Stimulated activated naive CD4-positive, alpha-beta T cell (primary cell): ENCODE data around the gene ZNF581.

ENCODE experiments used
- DNase-seq, 6 experiments: peaks; one replicate each; lab custom pipeline; 2025; lab: John Stamatoyannopoulos, UW

Gene ZNF581, protein sequence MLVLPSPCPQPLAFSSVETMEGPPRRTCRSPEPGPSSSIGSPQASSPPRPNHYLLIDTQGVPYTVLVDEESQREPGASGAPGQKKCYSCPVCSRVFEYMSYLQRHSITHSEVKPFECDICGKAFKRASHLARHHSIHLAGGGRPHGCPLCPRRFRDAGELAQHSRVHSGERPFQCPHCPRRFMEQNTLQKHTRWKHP

DNA sequence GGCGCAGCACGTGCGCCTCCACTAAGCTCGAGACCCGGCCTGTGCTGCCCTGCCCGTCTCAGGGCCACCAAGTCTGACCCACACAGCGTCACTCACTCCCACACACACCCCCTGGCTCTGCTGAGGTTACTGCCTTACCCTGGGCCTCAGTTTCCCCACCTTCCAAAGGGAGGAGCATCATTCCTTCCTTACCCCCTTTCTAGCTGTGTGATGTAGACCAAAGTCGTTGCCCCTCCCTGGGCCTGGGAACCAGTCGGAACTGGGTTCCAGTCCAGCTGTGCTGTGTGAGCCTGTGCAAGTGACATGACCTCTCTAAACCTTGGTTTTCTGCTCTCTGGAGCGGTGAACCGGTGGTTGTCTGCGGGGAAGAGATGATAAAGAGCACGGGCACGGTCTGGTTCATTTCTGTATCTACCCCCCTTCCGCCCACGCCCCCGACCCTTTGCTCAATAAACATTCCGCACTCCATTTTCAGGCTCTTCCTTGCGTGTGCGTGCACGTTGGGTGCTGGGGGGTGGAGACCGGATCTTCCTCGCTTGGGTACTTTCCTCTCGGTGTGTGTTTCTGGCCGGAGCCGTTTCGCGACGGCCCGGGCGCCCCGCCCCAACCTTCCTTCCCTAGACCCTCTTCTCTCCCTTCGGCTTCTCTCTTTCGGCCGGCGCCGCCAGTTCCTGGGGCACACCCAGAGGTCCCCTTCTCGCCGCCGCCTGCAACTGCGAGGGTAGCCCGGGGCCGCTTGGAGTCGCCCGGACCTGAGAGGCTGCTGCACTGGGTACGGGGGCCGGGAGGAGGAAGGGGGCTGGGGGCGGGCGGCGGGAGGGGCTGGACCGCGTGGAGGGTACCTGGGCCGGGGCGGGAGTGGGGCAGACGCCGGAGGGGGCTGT, at the start of gene ZNF581:
Gene ZNF581, plus strand, starts transcription at position 647 of the 884 bp plus-strand sequence. CDS start 923 bp downstream, outside the sequence.
- DNase-seq, result peak; percentile 66 to 84 (median 76)

GRCh38 chr19:55594996-55595545, 48.4 kb upstream of the ZNF581 start:
- DNase-seq, result no peak

DNA sequence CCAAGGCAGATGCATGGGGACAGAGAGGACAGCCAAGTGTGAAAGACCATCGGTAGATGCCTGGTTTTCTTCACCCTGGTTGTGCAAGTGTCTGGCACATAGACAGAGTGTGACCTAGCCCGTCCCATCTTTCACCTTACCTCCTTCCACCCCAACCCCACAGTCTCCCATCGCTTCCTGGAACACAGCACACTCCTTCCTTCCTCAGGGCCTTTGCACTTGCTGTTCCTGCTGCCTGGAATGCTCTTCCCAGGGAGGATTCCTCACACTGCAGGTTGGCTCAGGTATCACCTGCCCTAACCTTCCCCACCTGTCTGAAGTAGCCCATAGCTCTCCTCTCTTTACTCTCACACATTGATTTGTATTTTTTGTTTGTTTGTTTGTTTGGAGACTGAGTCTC, 47.1 kb upstream of the ZNF581 start:
- no peak for DNase-seq

DNA sequence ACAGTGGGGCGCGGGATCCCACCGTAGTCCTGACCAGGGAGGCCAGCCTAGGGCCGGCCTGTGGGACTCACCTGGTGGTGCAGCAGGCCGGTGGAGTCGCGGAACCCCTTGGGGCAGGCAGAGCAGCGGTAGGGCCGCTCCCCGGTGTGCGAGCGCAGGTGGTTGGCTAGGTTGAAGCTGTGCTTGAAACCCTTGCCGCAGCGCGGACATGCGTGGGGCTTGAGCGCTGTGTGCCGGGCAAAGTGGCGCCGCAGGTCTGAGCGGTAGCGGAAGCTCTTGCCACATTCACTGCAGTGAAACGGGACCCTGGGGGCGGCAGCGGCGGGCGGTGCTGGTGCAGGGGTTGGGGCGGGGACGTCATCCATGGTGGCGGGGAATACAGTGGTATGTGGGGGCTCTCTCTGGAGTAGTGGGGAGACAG, 45.9 kb upstream of the ZNF581 start:
- no peak for DNase-seq

DNA sequence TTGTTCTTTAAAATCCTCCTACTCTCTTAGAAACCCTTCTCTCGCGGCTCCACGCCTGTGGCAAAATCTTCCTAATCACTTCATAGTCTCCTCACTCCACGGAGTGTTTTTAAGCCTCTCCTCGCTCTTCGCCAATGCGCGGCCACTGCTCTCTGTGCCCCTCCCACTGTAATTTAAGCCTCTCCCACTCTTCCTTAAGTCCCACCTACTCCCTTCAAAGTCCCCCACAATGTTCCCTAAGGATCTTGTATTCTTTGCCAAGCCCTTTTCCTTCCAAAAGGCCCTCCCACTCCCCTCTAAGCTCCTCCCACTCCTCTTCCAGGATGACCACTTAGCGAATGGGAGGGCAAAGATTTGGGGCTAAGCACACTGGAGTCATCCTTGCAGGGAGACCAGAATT, 45.4 kb upstream of the ZNF581 start:
- DNase-seq, result no peak

DNA sequence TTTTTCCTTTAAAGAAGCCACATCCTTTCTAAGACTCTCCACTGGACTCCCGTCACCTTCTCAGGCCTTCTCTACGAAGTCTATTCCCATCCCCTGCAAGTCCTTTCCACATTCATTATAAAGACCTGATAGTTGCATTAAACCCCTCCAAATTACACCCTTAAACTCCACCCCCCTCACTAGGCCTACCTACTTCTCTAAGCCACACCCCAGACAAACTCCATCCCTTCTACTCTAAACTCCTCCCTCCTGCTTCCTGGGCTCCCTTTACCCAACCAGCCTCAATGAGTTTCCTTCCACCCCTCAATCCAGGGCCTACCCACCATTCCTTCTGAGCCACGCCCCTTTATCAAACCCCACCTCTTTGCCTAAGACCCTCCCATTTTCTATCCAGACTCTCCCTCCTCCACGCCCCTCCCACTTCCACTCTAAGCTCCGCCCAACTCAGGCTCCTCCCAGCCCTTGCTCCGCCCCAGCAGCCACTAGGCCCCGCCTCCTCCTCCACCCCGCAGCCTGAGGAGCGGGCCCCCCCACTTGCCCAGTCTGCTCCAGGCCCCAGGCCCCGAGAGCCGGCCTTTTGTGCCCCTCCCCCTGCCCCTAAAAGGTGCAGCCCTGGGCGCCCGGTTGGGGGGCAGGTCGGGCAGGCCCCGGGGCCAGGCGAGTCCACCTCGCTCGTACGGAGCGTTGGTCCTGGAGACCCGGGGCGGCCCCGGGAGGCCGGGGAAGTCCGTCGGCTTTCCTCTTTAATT, 44.6 kb upstream of the ZNF581 start:
- DNase-seq, result peak; percentile 88 to 98 (median 94)

GRCh38 chr19:55599468-55599841, 44.0 kb upstream of the ZNF581 start, which contains the start of gene FIZ1:
TSS of gene FIZ1 (minus strand) at chr19:55599517. CDS start at chr19:55597865, 1,652 bp downstream.
- DNase-seq, result peak; percentile 93 to 99 (median 95)

GRCh38 chr19:55599842-55600661, 43.4 kb upstream of the ZNF581 start, which contains the start of gene ZNF524:
TSS of gene ZNF524 (plus strand) at chr19:55600288. CDS start at chr19:55602113, 1,825 bp downstream.
- peak; percentile 88 to 99 (median 91) for DNase-seq

GRCh38 chr19:55600662-55601028, 42.8 kb upstream of the ZNF581 start:
- no peak for DNase-seq

- DNase-seq, result no peak
These were observed 42.4 kb upstream of the ZNF581 start for GRCh38 chr19:55601084-55601483.

DNA sequence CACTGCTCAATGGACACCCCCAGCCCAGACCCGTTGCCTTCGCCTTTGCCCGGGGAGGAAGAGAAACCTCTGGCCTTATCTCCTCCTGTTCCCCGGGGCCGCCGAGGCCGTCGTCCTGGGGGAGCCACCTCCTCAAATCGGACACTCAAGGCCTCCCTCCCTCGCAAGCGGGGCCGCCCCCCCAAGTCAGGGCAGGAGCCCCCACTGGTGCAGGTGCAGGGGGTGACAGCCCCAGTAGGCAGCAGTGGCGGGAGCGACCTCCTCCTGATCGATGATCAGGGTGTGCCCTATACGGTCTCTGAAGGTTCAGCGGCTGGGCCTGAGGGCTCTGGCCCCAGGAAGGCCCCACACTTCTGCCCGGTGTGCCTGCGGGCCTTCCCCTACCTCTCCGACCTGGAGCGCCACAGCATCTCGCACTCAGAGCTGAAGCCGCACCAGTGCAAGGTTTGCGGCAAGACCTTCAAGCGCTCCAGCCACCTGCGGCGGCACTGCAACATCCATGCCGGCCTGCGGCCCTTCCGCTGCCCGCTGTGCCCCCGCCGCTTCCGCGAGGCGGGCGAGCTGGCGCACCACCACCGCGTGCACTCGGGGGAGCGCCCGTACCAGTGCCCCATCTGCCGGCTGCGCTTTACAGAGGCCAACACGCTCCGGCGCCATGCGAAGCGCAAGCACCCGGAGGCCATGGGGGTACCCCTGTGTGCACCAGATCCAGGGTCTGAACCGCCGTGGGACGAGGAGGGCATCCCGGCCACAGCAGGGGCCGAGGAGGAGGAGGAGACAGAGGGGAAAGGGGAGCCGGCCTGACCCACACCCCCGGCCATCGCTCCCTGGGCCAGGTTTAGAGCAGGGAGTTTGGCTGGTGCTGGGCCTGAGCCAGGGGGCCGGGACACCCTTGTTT, 41.1 kb upstream of the ZNF581 start:
- DNase-seq, result no peak

DNA sequence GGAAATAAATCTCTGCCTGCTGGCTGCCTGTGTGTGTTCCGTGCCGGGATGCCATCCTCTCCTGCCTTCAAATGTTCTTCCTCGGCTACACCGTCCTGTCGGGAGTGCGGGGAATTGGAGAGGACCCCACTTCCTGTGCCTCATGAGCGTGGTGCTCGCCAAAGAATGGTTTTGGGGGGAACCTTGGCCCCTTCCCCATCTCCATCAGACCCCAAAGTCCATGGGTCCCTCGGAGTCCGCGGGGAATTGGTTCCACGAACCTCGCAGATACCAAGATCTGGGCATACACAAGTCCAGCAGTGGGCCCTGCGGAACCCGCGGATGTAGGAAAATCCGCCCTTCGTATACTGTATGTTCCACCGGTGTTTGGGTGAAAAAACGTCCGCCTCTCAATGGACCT, 40.3 kb upstream of the ZNF581 start:
- no peak for DNase-seq

DNA sequence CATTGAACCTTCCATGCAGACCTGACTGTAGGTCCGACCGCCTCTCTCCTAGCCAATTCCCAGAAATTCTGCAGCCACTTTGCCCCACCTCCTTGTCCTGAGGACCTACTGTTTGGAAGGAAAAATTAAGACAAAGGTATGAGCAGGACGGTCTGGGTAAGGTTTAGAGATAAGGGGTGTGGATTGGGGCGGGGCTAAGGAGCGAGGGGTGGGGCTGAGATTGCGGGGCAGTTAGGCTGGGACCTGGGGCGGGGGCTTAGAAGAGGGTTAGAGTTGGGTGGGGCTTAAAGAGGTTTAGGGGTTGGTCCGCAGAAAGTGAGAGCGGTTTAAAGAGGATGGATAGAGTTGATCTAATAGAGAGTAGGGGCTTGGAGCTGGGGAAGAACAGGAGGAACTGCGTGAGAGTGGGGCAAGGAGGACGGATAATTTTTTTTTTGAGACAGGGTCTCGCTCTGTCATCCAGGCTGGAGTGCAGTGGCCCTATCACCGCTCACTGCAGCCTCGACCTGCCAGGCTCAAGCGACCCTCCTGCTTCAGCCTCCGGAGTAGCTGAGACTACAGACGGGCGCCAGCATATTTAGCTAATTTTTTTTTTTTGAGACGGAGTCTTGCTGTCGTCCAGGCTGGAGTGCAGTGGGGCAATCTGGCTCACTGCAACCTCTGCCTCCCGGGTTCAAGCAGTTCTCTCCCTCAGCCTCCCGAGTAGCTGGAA, 39.7 kb upstream of the ZNF581 start:
- no peak for DNase-seq

DNA sequence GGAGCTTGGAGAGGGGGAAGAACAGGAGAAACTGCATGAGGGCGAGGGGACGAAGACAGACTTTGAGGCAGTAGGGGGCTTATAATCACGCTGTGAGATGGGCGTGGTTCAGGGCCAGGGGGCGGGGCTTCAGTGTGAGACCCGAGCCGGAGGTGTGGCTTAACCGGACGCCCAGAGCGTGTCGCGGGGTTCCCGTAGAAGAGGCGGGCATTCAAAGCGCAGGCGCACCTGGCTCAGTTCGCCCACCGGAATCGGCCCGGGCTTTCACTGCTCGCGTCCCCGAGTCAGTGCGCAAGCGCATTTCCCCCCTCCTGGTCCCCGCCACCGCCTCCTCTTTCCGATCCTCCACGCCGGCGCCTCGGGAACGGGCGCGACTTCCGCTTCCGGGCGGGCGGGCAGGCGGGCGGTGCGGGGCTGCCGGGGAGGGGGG, 38.2 kb upstream of the ZNF581 start:
- peak; percentile 92 to 98 (median 96) for DNase-seq

DNA sequence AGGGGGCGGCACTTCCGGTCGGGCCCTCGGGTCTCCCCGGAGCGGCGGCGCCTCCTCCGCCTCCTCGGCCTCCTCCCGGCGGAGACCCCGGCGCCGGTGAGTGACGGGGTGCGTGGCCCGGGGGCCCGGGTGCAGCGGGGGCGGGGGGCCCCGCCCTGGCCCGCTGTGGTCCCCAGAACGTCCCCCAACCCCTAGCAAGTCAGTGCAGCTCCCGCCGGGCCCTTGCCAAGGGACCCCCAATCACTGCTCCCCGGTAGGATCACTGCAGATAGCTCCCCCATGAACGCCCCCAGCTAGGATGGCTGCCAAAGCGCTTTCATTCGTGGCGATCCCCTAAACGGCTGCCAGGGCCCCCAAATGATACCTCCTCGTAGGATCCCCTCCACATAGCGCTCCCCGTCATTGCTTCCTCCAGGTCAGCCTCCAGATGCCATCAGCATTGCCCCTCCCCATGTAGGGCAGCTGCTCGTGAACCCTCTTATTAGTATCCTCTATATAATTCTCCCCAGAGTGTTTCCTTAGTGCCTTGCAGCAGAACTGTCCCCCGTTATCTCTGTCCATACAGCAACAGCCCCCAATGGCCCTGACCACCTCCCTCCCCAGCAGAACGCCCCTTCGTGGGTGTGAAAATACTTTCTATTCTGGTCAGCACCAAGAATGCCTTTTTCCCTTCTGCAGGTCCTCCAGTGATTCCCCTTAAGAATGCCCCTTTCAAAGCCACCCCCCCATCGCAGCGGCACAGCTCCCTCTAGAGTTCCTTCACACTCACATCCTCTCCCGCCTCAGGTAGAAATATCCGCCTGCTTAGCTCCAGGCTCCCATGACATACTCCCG, 37.6 kb upstream of the ZNF581 start, which contains the start of gene ZNF865:
Gene ZNF865, plus strand, starts transcription at position 11 of the 834 bp plus-strand sequence. CDS start 7,972 bp downstream, outside the sequence.
- DNase-seq, result peak; percentile 50 to 76 (median 62)

GRCh38 chr19:55606471-55606787, 37.0 kb upstream of the ZNF581 start:
- DNase-seq, result no peak

- no peak for DNase-seq
These were observed 36.6 kb upstream of the ZNF581 start for GRCh38 chr19:55606817-55607216.

DNA sequence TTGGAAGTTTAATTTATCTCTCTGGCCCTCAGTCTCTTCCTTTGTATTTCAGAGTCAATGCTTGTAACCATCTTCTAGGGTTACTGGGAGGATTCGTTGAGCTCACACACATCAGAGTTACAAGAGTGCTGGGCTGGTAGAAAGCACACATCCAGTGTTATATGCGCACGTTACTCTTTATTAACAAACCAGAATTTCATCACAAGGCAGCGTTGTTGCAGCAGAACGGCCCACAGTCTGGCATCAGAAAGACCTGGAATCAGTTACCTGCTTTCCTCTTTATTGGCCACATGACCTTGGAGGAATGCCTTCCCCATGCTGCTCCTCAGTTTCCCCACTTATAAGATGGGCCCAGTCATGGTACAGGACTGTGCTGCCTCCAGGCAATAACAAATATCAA, 34.1 kb upstream of the ZNF581 start:
- DNase-seq, result no peak
